Measurements from ENCODE around the gene LRRC4B.

DNA sequence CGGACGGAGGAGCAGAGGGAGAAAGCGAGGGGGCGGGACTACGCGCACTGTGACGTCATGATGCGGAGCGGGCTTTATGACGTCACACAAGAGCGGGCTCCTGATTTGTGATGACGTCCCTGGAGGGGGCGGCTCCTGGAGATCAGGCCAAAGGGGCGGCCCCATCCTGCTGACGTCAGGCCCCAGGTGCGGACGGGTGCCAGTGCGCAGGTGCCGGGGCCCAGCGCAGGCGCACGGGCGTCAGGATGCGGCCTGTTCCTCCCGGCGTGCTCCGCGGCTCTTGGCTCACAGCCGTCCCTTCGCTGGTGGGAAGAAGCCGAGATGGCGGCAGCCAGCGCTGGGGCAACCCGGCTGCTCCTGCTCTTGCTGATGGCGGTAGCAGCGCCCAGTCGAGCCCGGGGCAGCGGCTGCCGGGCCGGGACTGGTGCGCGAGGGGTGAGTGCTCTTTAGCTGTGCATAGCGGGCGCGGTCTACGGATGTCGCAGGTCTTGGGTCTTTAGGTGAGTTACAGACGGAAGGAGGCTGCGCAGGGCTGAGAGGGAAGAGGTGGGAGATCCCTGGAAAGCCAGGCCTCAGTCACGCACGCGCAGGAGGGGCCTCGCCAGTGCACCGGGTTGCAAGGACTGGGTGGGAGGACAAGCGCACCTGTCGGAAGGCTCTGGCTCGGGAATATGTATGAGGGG is 91.9 kb downstream of the LRRC4B start, which contains the start of the genes EMC10 and GARIN5A:
- TF ChIP-seq POLR2A (IDR thresholded peaks at IDR 0.05) = peak in 3 of 4 donors; percentile 29 to 85 (median 73)
- TF ChIP-seq, protein P1, sequence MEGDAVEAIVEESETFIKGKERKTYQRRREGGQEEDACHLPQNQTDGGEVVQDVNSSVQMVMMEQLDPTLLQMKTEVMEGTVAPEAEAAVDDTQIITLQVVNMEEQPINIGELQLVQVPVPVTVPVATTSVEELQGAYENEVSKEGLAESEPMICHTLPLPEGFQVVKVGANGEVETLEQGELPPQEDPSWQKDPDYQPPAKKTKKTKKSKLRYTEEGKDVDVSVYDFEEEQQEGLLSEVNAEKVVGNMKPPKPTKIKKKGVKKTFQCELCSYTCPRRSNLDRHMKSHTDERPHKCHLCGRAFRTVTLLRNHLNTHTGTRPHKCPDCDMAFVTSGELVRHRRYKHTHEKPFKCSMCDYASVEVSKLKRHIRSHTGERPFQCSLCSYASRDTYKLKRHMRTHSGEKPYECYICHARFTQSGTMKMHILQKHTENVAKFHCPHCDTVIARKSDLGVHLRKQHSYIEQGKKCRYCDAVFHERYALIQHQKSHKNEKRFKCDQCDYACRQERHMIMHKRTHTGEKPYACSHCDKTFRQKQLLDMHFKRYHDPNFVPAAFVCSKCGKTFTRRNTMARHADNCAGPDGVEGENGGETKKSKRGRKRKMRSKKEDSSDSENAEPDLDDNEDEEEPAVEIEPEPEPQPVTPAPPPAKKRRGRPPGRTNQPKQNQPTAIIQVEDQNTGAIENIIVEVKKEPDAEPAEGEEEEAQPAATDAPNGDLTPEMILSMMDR (IDR thresholded peaks at IDR 0.05) = peak in 1 of 6 experiments; percentile 6
- TF ChIP-seq EP300 (IDR thresholded peaks at IDR 0.05) = peak in 1 of 4 donors; percentile 20
- peak; percentile 76 to 79 for TF ChIP-seq POLR2AphosphoS5 (IDR thresholded peaks at IDR 0.05)

Measured in upper lobe of left lung (tissue), 4 donors.